ENCODE data around the gene CD46. TPM values are rescaled to one million over a fixed set of nuclear protein-coding genes. Genes with fewer than 3 reads are reported as not detected.
"Not testable (repeated sequence)": the region's sequence is repeated elsewhere in the genome, so short reads cannot be mapped to it uniquely, and the experiment has no call there.

Gene CD46
- total RNA-seq: 100 to 1,000 TPM in 2 of 4 donors, 10 to 100 TPM in 2; 89.7 to 259 (median 108) TPM

DNA sequence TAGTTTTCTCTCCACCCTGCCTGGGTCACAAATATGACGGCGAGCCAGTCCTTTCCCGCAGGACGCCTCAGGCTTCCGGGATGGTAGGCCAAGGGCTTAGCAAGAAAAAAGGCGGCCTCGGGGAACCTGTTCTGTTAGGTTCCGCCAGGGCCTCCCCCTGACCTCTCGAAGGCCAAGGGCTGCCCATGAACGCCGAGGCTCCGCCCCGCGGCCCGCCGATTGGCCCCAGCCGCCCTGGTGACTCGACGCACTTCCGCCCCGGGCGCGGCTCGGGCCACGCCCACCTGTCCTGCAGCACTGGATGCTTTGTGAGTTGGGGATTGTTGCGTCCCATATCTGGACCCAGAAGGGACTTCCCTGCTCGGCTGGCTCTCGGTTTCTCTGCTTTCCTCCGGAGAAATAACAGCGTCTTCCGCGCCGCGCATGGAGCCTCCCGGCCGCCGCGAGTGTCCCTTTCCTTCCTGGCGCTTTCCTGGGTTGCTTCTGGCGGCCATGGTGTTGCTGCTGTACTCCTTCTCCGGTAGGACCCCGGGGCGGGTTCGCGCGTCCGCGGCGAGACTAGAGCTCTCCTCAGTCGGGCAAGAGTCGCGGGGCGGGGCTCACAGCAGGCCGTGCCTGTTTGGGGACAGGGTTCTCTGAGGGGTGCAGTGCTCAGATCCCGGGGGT, at the start of gene CD46:
Gene CD46, plus strand, starts transcription at position 265 of the 666 bp plus-strand sequence. Its CDS starts 159 bp downstream, at position 424.
- H3K4me3 ChIP-seq: peak within 1 kb of the TSS; percentile 82
- H3K27ac ChIP-seq: peak within 1 kb of the TSS; percentile 88
- H3K9me3 ChIP-seq: no peaks in the 10 kb centered on the region
- no peaks in the 10 kb centered on the region for H3K27me3 ChIP-seq
- no peaks in the 10 kb centered on the region for H3K36me3 ChIP-seq
- DNase-seq (ENCODE audit: low spot score in 2 of 2): peak; percentile 98 to 99
- H3K4me1 ChIP-seq: peaks cover 40% of the 10 kb centered on the region
- TF ChIP-seq EP300 (IDR thresholded peaks at IDR 0.05) (no peak), POLR2AphosphoS5 (IDR thresholded peaks at IDR 0.05) (peak in 2 of 3 donors; percentile 14 to 55), POLR2A (IDR thresholded peaks at IDR 0.05) (peak in 1 of 2 donors; percentile 66)
- TF ChIP-seq, protein P1, sequence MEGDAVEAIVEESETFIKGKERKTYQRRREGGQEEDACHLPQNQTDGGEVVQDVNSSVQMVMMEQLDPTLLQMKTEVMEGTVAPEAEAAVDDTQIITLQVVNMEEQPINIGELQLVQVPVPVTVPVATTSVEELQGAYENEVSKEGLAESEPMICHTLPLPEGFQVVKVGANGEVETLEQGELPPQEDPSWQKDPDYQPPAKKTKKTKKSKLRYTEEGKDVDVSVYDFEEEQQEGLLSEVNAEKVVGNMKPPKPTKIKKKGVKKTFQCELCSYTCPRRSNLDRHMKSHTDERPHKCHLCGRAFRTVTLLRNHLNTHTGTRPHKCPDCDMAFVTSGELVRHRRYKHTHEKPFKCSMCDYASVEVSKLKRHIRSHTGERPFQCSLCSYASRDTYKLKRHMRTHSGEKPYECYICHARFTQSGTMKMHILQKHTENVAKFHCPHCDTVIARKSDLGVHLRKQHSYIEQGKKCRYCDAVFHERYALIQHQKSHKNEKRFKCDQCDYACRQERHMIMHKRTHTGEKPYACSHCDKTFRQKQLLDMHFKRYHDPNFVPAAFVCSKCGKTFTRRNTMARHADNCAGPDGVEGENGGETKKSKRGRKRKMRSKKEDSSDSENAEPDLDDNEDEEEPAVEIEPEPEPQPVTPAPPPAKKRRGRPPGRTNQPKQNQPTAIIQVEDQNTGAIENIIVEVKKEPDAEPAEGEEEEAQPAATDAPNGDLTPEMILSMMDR (IDR thresholded peaks at IDR 0.05): no peak
- WGBS: 0% methylated on average over 26 of the region's 55 CpGs

DNA sequence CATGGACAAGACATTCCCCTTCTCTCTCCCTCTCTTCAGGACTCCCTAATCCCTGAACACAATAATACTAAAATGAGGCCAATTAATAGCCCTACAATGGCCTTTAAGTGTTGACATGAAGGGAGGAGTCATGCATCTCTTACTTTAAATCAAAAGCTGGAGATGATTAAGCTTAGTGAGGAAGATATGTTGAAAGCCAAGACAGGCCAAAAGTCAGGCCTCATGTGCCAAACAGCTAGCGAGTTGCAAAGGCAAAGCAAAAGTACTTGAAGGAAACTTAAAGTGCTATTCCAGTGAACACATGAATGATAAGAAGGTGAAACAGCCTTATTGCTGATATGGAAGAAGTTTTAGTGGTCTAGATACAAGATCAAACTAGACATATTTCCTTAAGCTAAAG, 49.5 kb upstream of the CD46 start:
- 75% methylated on average over 1 of the region's 1 CpG for WGBS
- no peak for DNase-seq (ENCODE audit: low spot score in 2 of 2)
- TF ChIP-seq POLR2AphosphoS5 (IDR thresholded peaks at IDR 0.05) (no peak), EP300 (IDR thresholded peaks at IDR 0.05) (no peak), POLR2A (IDR thresholded peaks at IDR 0.05) (no peak)
- TF ChIP-seq, protein P1 (IDR thresholded peaks at IDR 0.05): no peak

DNA sequence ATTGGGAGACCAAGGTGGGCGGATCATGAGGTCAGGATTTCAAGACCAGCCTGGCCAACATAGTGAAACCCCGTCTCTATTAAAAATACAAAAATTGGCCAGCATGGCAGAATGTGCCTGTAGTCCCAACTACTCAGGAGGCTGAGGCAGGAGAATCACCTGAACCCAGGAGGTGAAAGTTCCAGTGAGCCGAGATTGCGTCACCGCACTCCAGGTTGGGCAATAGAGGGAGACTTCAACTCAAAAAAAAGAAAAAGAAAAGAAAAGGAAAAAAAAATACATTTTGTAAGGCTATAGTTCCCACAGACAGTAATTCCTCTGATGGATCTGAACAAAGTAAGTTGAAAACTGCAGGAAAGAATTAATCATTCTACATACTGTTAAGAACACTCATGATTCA, 48.1 kb upstream of the CD46 start:
- 95% methylated on average over 5 of the region's 5 CpGs for WGBS
- TF ChIP-seq, protein P1 (IDR thresholded peaks at IDR 0.05): no peak
- TF ChIP-seq POLR2AphosphoS5 (IDR thresholded peaks at IDR 0.05): no peak
- no peak for TF ChIP-seq POLR2A (IDR thresholded peaks at IDR 0.05)
- TF ChIP-seq EP300 (IDR thresholded peaks at IDR 0.05): no peak
- Histone ChIP-seq H3K36me3 (no peaks in the 10 kb centered on the region), H3K27ac (no peak overlapping the region), H3K4me3 (no peak overlapping the region), H3K27me3 (no peaks in the 10 kb centered on the region), H3K9me3 (no peaks in the 10 kb centered on the region), H3K4me1 (no peaks in the 10 kb centered on the region)
- DNase-seq (ENCODE audit: low spot score in 2 of 2): no peak

More for the DNA sequence above, 49.5 kb upstream of the CD46 start:
- H3K36me3 ChIP-seq: no peaks in the 10 kb centered on the region
- no peaks in the 10 kb centered on the region for H3K4me1 ChIP-seq
- no peak overlapping the region for H3K4me3 ChIP-seq
- H3K27ac ChIP-seq: no peak overlapping the region
- H3K9me3 ChIP-seq: no peaks in the 10 kb centered on the region
- no peaks in the 10 kb centered on the region for H3K27me3 ChIP-seq

DNA sequence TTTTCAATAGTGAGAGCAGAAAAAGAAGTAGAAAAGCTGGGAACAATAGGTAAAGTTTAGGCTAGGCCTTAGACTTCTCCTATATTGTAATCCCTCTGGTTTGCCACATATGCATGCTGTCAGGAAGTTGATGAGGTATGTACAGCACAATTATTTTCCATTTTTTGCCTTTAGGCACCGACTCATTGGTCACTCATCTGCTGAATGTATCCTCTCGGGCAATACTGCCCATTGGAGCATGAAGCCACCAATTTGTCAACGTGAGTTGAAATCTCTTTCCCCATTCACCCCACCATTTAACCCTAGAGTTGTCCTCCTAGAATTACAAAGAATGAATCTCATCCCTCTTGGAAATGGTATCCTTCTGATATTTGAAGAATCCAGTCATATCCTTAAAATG, 43.9 kb upstream of the CD46 start:
- not testable (repeated sequence) for H3K4me1 ChIP-seq; H3K36me3 ChIP-seq; H3K4me3 ChIP-seq; H3K27me3 ChIP-seq; DNase-seq (ENCODE audit: low spot score in 2 of 2); H3K27ac ChIP-seq; H3K9me3 ChIP-seq
- 87% methylated on average over 3 of the region's 3 CpGs for WGBS

DNA sequence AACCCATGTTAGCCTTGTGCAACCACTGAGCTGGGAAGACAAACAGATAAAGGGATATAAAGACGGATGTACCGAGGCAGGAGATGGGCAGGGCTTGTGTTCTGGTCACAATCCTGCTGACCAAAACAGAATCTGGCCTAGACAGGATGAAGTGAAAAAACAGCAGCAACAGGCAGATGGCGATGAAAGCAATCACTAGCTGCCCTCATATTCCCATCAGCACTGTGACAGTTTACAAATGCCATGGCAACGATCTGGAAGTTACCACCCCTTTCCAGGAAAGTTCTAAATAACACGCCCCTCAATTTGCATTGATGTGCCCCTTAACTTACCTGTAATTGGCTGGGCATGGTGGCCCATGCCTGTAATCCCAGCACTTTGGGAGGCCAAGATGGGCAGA, 40.6 kb upstream of the CD46 start:
- Histone ChIP-seq H3K4me1 (no peaks in the 10 kb centered on the region), H3K27me3 (no peaks in the 10 kb centered on the region), H3K36me3 (no peaks in the 10 kb centered on the region), H3K27ac (no peak overlapping the region), H3K9me3 (no peaks in the 10 kb centered on the region), H3K4me3 (no peak overlapping the region)
- 81% methylated on average over 5 of the region's 5 CpGs for WGBS
- no peak for DNase-seq (ENCODE audit: low spot score in 2 of 2)
- no peak for TF ChIP-seq POLR2A (IDR thresholded peaks at IDR 0.05)

DNA sequence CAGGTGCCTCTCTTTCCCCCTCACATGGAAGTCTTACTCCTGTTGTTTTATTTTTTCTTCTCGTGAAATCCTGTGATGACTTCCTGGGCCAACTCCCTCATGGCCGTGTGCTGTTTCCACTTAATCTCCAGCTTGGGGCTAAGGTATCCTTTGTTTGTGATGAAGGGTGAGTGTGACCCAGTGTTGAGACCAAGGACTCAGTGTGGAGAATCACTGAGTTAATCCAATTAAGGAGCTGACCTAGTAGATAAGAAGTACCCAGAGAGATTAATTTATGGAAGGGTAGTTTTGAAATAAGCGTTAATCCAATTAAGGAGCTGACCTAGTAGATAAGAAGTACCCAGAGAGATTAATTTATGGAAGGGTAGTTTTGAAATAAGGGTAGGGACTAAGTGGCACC, 39.2 kb upstream of the CD46 start:
- 64% methylated on average over 3 of the region's 3 CpGs for WGBS
- H3K27ac ChIP-seq; H3K4me3 ChIP-seq; DNase-seq (ENCODE audit: low spot score in 2 of 2); H3K27me3 ChIP-seq; H3K9me3 ChIP-seq; H3K4me1 ChIP-seq; H3K36me3 ChIP-seq: not testable (repeated sequence)

DNA sequence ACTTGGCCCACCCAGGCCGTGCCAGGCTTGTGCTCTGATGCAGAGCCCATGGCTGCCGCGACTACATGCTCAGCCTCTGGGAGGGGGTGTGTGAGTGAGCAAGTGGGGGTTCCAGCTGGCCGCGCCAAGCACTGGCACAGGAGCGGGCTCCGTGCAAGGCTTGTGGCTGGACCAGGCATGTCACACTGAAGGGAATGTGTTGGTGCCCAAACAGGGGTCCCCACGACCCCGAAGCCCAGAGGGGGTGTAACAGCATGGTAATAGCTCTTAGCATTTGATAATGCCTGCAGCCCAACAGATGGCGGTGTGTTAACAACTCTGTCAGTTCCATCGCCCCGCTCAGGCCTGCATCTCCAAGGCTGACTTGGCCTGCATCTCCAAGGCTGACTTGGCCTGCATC, 38.3 kb upstream of the CD46 start:
- Histone ChIP-seq H3K36me3 (no peaks in the 10 kb centered on the region), H3K27me3 (no peaks in the 10 kb centered on the region), H3K9me3 (no peaks in the 10 kb centered on the region), H3K4me3 (no peak overlapping the region), H3K4me1 (no peaks in the 10 kb centered on the region), H3K27ac (no peak overlapping the region)
- DNase-seq (ENCODE audit: low spot score in 2 of 2): no peak
- WGBS: 86% methylated on average over 12 of the region's 12 CpGs
- TF ChIP-seq POLR2A (IDR thresholded peaks at IDR 0.05): no peak
- TF ChIP-seq POLR2AphosphoS5 (IDR thresholded peaks at IDR 0.05): no peak
- no peak for TF ChIP-seq EP300 (IDR thresholded peaks at IDR 0.05)
- TF ChIP-seq, protein P1 (IDR thresholded peaks at IDR 0.05): no peak
